ENCODE data around the gene RNF26. TPM values are rescaled to one million over a fixed set of nuclear protein-coding genes. Genes with fewer than 3 reads are reported as not detected.

The RNF26 gene
- total RNA-seq, 1 donor from 2014 or later = 30.2 TPM

- Mint-ChIP-seq H3K27me3 (ENCODE audit: unreplicated experiment) (peaks cover 12% of the 10 kb centered on the region), H3K4me3 (ENCODE audit: unreplicated experiment) (no peak overlapping the region), H3K36me3 (ENCODE audit: unreplicated experiment) (no peaks in the 10 kb centered on the region), H3K4me1 (ENCODE audit: unreplicated experiment) (peaks cover 3% of the 10 kb centered on the region), H3K27ac (ENCODE audit: unreplicated experiment) (no peak overlapping the region), H3K9me3 (ENCODE audit: unreplicated experiment) (no peaks in the 10 kb centered on the region)
- DNase-seq (ENCODE audit: extremely low spot score, unreplicated experiment) = no peak
- TF ChIP-seq, protein P1, sequence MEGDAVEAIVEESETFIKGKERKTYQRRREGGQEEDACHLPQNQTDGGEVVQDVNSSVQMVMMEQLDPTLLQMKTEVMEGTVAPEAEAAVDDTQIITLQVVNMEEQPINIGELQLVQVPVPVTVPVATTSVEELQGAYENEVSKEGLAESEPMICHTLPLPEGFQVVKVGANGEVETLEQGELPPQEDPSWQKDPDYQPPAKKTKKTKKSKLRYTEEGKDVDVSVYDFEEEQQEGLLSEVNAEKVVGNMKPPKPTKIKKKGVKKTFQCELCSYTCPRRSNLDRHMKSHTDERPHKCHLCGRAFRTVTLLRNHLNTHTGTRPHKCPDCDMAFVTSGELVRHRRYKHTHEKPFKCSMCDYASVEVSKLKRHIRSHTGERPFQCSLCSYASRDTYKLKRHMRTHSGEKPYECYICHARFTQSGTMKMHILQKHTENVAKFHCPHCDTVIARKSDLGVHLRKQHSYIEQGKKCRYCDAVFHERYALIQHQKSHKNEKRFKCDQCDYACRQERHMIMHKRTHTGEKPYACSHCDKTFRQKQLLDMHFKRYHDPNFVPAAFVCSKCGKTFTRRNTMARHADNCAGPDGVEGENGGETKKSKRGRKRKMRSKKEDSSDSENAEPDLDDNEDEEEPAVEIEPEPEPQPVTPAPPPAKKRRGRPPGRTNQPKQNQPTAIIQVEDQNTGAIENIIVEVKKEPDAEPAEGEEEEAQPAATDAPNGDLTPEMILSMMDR (IDR thresholded peaks at IDR 0.05) = no peak
Measured at GRCh38 chr11:119374632-119375336, 40.5 kb downstream of the RNF26 start.

- Mint-ChIP-seq H3K27me3 (ENCODE audit: unreplicated experiment) (peaks cover 10% of the 10 kb centered on the region), H3K4me3 (ENCODE audit: unreplicated experiment) (no peak overlapping the region), H3K9me3 (ENCODE audit: unreplicated experiment) (no peaks in the 10 kb centered on the region), H3K36me3 (ENCODE audit: unreplicated experiment) (no peaks in the 10 kb centered on the region), H3K27ac (ENCODE audit: unreplicated experiment) (no peak overlapping the region), H3K4me1 (ENCODE audit: unreplicated experiment) (peaks cover 3% of the 10 kb centered on the region)
- TF ChIP-seq, protein P1 (IDR thresholded peaks at IDR 0.05) = no peak
- no peak for DNase-seq (ENCODE audit: extremely low spot score, unreplicated experiment)
Measured at GRCh38 chr11:119375337-119376196, 41.2 kb downstream of the RNF26 start.

- H3K27ac Mint-ChIP-seq (ENCODE audit: unreplicated experiment) = no peak overlapping the region
- TF ChIP-seq, protein P1 (IDR thresholded peaks at IDR 0.05) = no peak
- peaks cover 9% of the 10 kb centered on the region for H3K27me3 Mint-ChIP-seq (ENCODE audit: unreplicated experiment)
- no peaks in the 10 kb centered on the region for H3K36me3 Mint-ChIP-seq (ENCODE audit: unreplicated experiment)
- peak; percentile 68 for DNase-seq (ENCODE audit: extremely low spot score, unreplicated experiment)
- H3K4me1 Mint-ChIP-seq (ENCODE audit: unreplicated experiment) = peaks cover 8% of the 10 kb centered on the region
- H3K9me3 Mint-ChIP-seq (ENCODE audit: unreplicated experiment) = no peaks in the 10 kb centered on the region
- no peak overlapping the region for H3K4me3 Mint-ChIP-seq (ENCODE audit: unreplicated experiment)
Measured at GRCh38 chr11:119376197-119376847, 42.0 kb downstream of the RNF26 start.

DNA sequence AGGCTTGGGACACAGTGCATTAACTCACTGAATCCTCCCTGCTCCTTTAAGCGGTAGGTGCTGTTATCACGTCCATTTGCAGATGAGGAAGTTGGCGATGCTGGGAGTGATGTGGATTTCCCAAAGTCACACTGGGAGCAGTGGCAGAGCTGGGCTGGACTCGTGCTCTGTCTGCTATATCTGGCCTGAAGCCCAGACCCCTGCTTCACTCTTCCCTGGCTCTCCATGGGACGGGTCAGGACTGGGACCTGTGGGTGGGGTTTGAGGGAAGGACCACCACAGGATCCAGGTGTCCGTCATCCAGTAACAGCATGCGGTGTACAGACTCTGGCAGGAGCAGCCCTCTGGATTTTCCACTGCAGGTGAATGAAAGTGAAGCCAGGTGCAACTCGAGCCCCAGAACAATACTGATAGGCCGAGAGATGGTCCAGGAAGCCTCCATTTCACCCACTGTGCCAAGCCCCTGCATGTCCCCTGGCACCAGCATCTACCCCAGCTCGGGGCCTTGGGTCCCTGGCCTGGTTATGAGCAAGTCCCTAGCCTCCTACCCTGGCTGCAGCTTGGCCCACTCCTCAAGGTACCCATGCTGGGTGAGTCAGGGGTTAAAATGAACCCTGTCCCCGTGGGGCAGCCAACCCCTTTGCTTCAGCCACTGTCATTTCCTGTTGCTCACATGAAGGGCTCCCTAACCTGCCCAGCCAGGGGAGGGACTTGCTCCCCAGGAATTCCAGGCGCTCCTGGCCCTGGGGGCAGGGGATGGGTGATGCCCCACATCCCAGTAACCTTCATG, 43.0 kb downstream of the RNF26 start:
- Mint-ChIP-seq H3K4me3 (ENCODE audit: unreplicated experiment) (no peak overlapping the region), H3K27me3 (ENCODE audit: unreplicated experiment) (peaks cover 6% of the 10 kb centered on the region), H3K9me3 (ENCODE audit: unreplicated experiment) (no peaks in the 10 kb centered on the region), H3K27ac (ENCODE audit: unreplicated experiment) (no peak overlapping the region), H3K4me1 (ENCODE audit: unreplicated experiment) (peaks cover 8% of the 10 kb centered on the region), H3K36me3 (ENCODE audit: unreplicated experiment) (no peaks in the 10 kb centered on the region)
- DNase-seq (ENCODE audit: extremely low spot score, unreplicated experiment) = peak; percentile 80
- TF ChIP-seq, protein P1 (IDR thresholded peaks at IDR 0.05) = no peak

Measured in osteocyte (in vitro differentiated cells).